Measurements from ENCODE around the gene GAS1. TPM values are rescaled to one million over a fixed set of nuclear protein-coding genes. Genes with fewer than 3 reads are reported as not detected.

GAS1 gene
- total RNA-seq, 1 donor from 2014 or later = 11.6 TPM

- no peak for DNase-seq (ENCODE audit: low spot score)
These were observed 21.6 kb downstream of the GAS1 start for GRCh38 chr9:86925686-86926085.

- DNase-seq (ENCODE audit: low spot score) = no peak
These were observed 23.1 kb downstream of the GAS1 start for GRCh38 chr9:86924206-86924605.

- DNase-seq (ENCODE audit: low spot score) = no peak
These were observed 26.0 kb downstream of the GAS1 start for GRCh38 chr9:86921151-86921923.

- no peak for DNase-seq (ENCODE audit: low spot score)
These were observed 28.8 kb downstream of the GAS1 start for GRCh38 chr9:86918556-86918955.

GRCh38 chr9:86912210-86912609 is 35.1 kb downstream of the GAS1 start:
- no peak for DNase-seq (ENCODE audit: low spot score)

- no peak for DNase-seq (ENCODE audit: low spot score)
These were observed 37.9 kb downstream of the GAS1 start for GRCh38 chr9:86909388-86909787.

- DNase-seq (ENCODE audit: low spot score) = no peak
These were observed 39.0 kb downstream of the GAS1 start for GRCh38 chr9:86908261-86908660.

GRCh38 chr9:86907346-86907745 is 40.0 kb downstream of the GAS1 start:
- no peak for DNase-seq (ENCODE audit: low spot score)

- no peak for DNase-seq (ENCODE audit: low spot score)
These were observed 43.6 kb downstream of the GAS1 start for GRCh38 chr9:86903734-86904085.

GRCh38 chr9:86902991-86903733 is 44.1 kb downstream of the GAS1 start:
- DNase-seq (ENCODE audit: low spot score) = no peak

GRCh38 chr9:86902586-86902985 is 44.7 kb downstream of the GAS1 start:
- no peak for DNase-seq (ENCODE audit: low spot score)

- no peak for DNase-seq (ENCODE audit: low spot score)
These were observed 45.1 kb downstream of the GAS1 start for GRCh38 chr9:86902176-86902575.

- DNase-seq (ENCODE audit: low spot score) = no peak
These were observed 45.8 kb downstream of the GAS1 start for GRCh38 chr9:86901511-86901910.

Data from ureter (tissue), 1 donor.